HG02970 (cell line): ENCODE results near the gene SPP1.
"Not testable (repeated sequence)": the region's sequence is repeated elsewhere in the genome, so short reads cannot be mapped to it uniquely, and the experiment has no call there.

Source experiments
- ATAC-seq: cut with Tn5 transposase; IDR thresholded peaks from one replicate; pipeline ENCODE4 v1.9.1; 2021; ENCODE audit warnings: mild to moderate bottlenecking, moderate library complexity, moderate number of reproducible peaks; ENCODE audit not compliant: unreplicated experiment, low FRiP score

SPP1 gene

DNA sequence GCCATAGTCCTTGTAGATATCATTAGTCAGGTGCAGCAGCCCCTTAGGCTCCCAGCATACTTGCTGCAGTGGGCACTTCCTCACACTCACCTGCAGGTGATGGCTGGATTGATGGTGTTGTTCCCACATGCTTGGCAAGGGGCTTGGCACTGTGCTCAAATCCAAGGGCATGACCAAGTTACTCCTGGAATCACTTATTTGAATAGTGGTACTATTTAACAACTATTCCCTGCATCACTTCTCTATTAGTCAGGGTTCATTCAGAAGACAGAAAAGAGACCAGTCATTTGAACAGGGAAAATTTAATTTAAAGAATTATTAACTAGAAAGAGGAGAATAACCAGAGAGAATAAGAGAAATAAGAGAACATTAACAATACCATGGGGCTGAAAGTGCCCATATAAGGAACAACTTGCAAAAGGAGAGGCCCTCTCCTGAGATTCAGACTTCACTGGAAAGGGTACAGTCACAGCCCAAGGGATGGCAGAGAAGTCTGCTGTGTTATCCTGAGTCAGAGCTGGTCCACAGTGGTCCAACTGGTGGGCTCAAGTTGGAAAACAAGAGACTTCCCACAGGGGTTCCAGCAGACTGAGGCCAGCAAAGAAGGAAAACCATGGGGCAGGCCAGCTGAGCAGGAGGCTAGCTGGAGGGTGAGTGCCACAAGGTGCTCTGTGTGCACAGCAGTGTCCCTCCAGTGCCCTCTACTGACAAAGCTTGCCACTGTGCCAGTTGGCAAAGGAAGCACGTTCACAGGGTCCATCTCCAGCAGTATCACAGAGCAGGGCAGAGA lies 9.8 kb downstream of the SPP1 start:
- peak; percentile 66 for ATAC-seq

DNA sequence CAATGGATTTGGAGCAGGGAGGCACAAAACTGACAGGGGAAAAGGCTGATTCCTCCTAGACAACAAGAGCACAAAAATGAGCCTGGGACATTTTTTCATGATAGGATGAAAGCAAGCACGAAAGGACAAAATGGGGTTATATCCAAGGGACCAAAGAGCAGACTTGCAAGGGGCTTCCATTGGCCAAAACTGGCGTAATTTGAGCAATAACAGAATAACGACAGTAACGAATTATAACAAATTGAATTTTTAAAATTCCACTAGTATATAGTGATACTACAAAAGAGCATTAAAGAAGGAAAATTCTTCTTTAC lies 10.3 kb downstream of the SPP1 start:
- no peak for ATAC-seq

DNA sequence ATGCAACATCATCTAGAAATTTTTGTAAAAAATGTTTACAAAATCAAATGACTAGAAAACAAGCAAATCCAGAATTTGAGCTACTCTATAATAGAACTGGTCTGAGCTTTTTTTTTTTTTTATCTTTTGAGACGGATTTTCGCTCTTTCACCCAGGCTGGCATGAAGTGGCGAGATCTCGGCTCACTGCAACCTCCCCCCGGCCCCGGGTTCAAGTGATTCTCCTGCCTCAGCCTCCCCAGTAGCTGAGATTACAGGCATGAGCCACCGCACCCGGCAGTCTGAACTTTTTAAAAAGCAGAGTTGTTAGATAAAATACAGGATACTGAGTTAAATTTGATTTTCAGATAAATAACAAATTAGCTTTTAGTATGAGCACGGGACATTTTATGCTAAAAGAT lies 11.0 kb downstream of the SPP1 start:
- ATAC-seq: no peak

DNA sequence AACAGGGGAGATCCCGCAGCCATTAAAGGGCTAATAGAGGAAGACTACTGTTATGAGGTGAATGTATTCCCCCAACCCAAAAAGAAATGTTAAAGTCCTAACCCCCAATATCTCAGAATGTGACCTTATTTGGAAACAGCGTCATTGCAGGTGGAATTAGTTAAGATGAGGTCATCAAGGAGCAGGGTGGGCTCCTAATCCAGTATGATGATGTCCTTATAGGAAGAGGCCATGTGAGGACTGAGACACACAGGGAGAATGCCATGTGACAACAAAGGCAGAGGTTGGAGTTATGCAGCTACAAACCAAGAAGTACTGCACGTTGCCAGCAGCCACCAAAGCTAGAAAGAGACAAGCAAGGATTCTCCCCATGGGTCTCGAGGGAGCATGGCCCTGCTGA lies 14.3 kb downstream of the SPP1 start:
- no peak for ATAC-seq

DNA sequence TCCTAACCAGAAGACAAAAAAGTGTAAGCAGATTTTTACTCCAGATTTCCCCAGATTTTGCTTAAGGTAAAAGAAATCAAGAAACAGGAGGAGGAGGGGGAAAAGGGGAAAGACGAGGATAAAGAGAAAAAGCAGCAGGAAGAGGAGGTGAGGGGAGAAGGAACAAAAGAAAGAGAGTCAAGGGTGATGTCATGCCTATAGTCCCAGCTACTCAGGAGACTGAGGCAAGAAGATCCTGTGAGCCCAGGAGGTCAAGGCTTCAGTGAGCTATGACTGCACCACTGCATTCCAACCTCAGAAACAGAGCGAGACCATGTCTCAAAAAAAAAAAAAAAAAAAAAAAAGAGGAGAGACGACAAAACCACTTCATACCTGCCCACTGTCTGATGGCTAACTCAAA lies 19.9 kb downstream of the SPP1 start:
- no peak for ATAC-seq

DNA sequence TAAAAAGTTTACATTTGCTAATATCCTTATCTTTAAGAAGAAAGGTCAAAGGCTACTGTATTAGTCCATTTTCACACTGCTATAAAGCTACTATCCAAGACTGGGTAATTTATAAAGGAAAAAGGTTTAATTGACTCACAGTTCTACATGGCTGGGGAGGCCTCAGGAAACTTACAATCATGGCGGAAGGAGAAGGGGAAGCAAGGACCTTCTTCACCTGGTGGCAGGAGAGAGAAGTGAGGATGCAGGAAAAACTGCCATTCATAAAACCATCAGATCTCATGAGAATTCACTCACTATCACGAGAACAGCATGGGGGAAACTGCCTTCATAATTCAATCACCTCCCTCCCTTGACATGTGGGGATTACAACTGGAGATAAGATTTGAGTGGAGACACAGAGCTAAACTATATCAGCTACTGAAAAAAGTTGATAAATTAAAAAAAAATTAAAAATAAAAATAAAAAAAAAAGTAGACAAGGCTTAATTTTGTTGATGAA lies 23.7 kb downstream of the SPP1 start:
- ATAC-seq: not testable (repeated sequence)

DNA sequence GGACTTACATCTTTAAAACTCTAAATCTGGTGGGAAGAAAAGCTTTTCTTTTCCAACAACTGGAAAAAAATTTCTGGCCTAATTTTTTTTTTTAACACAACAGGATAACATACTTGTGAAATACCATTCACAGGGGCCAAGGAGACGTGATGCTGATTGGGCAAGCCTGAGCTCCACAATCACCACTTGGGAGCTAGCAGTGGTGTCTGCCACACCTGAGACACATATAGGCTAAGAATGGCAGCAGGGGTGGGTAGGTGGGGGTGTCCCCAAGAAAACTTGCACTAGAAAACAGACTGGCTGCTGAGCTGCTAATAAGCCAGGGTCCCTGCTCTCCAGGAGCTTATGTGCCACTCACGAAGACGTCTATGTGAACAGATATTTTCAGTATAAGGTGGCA lies 26.4 kb downstream of the SPP1 start:
- ATAC-seq: no peak

DNA sequence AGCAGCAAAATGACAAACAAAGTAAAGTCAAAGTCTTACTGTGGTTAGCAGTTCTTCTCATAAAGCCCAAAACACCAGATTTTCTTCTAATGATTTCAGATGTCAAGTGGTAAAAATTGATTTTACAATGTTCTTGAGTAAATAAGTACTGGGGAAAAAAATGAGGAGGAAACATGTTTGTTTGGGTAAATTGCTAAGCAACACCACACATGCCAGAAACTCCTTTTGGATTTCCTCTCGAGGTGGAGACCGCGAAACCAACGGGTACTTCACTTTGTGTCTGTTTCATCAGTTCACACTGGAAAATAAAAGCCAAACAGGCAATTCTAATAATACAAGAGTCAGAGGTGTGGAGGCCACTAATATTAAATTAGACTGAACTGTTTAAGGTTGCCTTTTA lies 27.3 kb downstream of the SPP1 start:
- no peak for ATAC-seq

DNA sequence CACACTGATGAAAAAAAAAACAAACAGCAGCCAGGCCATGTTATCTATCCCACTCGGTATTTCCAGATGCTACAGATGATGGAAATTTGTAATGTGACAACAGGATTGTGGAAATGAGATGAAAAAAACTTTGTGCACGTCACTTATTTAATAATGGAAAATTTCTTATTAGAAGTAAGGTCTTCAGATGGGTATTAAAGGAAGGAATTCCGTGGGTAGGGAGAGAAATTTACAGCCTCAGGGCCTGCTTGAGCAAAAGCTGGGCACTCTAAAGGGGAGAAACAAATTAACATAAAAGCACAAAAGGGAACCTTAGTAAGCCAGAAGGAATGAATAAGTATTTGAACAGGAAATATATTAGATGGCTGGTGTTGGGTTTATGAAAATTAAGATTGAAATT lies 27.7 kb downstream of the SPP1 start:
- no peak for ATAC-seq

DNA sequence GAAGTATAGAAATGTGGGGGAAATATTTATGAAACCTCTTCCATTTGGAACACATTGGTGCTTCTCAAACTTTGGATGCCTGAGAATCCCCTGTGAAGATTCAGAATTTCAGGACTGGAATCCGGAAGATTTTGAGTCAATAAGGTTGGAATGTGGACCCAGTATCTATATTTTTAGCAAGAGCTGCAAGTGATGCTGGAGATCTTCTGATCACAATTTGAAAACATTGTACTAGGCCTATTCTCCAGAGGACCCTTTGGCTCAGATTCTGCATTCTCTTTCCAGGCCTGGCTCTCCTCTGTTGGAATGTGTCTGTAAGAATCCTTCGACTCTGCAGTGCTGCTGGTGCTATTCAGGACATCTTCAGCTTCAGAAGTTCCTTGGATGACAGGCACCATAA lies 29.6 kb downstream of the SPP1 start:
- ATAC-seq: no peak

DNA sequence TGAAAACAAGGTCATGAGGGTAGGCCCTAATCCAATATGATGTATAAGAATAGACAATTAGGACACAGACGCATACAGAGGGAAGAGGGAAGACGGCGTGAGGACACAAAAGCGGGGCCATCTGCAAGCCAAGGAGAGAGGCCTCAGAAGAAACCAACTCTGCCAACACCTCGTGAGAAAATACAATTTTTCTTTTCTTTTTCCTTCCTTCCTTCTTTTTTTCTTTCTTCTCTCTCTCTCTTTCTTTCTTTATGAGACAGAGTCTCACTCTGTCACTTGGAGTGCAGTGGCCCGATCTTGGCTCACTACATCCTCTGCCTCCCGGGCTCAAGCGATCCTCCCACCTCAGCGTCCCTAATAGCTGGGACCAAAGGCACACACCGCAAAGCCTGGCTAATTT lies 30.4 kb downstream of the SPP1 start:
- ATAC-seq: no peak

DNA sequence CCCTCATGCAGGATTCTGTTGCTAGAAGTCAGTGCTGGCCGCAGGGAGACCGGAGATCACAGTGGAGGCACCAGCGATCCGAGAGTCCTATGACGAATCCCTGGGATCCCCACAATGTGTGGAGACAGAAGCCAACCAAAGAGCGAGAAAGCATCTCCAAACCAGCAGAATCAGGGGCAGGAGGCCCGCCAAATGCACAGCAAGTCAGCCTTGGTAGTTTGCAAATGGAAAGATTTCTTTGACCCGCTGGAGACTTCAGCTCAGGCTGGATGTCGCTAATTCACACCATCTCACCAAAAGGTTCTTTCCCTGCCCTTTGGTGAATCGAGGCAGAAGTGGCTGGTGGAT lies 31.4 kb downstream of the SPP1 start:
- no peak for ATAC-seq

DNA sequence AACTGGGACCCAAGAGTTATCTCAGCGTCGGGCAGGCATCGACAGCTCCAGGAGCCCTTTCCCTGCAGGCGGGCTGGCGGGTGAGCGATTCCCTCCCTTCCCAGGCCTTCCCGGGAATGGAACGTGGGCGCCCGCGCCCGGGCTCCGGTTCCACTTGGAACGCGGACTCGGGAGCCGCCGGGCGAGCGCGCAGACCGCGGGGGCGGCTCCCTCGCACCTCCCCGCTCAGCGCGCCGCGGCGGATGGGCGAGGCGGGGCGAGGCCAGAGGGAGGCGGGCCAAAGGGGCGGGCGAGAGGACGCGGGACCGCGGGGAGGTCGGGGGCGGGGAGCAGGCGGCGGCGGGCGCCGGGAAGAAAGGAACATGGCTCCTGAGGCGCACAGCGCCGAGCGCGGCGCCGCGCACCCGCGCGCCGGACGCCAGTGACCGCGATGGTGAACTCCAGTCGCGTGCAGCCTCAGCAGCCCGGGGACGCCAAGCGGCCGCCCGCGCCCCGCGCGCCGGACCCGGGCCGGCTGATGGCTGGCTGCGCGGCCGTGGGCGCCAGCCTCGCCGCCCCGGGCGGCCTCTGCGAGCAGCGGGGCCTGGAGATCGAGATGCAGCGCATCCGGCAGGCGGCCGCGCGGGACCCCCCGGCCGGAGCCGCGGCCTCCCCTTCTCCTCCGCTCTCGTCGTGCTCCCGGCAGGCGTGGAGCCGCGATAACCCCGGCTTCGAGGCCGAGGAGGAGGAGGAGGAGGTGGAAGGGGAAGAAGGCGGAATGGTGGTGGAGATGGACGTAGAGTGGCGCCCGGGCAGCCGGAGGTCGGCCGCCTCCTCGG lies 32.0 kb downstream of the SPP1 start, which contains the start of gene PKD2:
PKD2 (plus strand) TSS at position 332 of the 818 bp plus-strand sequence; CDS start at position 431, 99 bp downstream.
- ATAC-seq: peak; percentile 74

DNA sequence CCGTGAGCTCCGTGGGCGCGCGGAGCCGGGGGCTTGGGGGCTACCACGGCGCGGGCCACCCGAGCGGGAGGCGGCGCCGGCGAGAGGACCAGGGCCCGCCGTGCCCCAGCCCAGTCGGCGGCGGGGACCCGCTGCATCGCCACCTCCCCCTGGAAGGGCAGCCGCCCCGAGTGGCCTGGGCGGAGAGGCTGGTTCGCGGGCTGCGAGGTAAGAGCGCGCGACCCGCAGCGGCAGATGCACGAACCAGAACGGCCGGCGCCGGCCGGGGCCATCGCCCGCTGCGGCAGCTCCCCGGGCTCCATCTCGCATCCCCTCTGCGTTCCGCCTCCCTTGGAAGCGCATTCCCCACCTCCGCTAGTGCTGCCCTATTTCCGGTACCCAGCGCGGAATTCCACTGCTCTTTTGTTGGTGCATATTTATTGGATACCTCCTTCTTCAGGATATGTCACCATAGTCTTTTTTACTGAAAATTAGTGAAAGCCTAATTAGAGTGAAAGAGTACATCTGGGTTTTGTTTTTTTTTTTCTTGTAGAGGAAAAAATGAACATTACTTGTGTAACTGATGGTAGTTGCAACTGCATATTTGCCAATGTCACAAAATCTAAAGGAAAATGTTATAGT lies 32.7 kb downstream of the SPP1 start:
- ATAC-seq: peak; percentile 38

DNA sequence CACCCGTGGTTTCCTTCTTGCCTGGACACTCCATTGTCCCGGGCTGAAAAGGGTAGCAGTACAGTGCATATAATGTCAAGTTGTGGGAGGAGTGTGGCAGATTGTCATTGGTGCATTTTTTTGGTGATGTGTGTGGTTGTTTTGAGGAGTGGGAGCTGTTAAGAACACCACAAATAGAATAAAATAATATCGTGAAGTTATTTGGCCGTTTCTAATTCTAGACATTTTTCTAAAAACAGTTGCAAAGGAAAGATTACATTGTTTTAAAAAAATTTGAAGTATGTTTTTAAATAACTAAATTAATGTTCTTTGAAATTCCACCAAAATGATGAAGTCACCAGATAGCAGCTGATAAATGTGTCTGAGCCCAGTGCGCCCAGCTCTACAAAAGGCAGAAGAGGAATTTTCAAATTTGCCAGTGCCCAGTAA lies 33.2 kb downstream of the SPP1 start:
- ATAC-seq: no peak

DNA sequence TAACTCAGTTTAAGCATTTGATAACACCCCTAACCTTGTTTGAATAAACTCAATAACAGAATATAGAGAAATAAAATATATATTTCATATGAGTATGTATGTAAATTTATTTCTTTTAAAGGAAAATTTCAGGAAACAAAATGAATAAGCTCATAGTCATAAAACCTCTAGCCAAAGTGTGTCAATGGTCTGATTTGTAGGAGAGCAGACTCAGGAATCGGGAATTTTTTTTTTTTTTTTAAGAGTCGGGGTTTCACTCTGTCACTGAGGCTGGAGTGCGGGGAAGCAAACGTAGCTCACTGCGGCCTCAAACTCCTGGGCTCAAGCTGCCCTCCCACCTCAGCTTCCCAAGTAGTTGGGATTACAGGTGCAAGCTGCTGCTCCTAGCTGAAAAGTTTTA lies 34.4 kb downstream of the SPP1 start:
- ATAC-seq: no peak

DNA sequence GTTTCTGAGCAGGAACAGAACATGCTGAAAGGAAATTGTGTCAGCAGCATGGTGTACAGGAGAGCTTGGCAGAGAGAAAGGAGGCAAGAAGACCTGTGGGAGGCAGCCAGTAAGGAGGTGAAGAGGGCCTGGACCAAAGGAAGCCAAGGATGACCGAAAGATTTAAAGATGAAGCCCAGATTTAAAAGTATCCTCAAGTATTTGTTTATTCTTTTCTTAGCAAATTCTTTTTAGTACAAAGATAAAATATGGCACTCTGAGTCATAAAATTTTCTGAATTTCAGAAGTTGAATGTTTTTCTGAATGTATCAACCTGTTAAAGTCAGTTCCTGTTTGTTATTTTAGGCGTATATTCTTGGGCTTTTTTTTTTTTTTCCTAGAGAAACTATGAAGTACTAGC lies 35.5 kb downstream of the SPP1 start:
- no peak for ATAC-seq

DNA sequence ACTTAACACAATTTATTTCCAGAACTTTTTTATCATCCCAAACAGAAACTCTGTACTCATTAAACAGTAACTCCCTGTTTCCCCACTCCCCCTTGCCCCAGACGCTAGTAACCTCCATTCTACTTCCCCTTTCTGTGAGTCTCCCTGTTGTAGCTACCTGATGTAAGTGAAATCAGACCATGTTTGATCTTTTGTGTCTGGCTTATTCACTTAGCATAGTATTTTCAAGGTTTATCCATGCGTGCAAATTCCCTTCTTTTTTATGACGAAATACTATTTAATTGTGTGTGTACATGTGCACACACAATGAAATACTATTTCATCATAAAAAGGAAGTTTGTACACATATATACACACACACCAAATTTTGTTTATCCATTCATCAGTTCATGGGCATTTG lies 37.1 kb downstream of the SPP1 start:
- no peak for ATAC-seq

DNA sequence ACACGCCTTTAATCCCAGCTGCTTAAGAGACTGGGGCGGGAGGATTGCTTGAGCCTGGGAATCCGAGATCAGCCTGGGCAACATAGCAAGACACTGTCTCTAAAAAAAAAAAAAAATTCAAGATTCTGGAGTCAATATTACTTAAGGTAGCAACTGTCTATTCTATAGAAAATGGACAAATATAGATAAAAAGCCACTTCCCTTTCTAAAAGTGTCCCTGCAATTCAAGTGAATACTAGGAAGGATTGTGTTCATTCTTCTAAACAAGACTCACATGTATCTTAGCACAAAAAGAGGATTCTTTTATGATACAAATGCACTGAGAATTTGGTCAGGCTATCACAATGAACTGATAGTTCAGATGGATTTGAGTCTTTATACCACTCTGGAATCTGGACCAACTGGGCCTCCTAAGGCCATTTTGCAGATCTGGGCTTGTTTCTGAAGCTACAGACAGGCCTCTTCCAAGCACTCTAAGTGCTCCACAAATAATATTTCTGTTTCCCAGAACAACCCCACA lies 38.9 kb downstream of the SPP1 start:
- ATAC-seq: no peak

DNA sequence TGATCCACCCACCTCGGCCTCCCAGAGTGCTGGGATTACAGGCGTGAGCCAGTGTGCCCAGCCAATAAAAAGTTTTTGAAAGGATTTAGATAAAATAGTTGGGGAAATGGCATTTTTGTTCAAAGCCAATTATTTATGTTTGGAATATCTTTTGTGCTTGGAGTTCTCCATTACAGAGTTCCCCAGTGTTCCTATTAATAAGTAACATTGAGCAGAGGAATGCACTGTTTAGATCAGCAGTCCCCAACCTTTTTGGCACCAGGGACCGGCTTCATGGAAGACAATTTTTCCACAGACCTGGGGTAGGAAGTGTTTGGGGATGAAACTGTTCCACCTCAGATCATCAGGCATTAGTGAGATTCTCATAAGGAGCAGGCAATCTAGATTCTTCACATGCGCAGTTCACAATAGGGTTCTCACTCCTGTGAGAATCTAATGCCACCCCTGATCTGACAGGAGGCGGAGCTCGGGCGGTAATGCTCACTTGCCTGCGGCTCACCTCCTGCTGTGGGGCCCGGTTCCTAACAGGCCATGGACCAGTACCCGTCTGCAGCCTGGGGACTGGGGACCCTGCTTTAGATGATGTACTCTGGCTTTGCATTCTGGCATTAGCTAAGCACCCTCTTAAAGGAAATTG lies 40.3 kb downstream of the SPP1 start:
- ATAC-seq: no peak
